Right lobe of liver (tissue), 4 donors: ENCODE measurements around the gene SCAPER.

ENCODE experiments used
- POLR2A ChIP-seq: fragments of 450-650 bp; IDR thresholded peaks from one replicate; pipeline ENCODE4 v1.6.1; 2017; ENCODE audit warnings: antibody characterized with exemption, mild to moderate bottlenecking
- TF ChIP-seq, protein P1 (sequence below), 4 donors: fragments of 200-600 bp in 3 of 4; fragments of 450-650 bp in 1 of 4; IDR thresholded peaks; one replicate each; pipeline versions ENCODE4 v1.5.1 to v1.8.0; 2016 to 2022; ENCODE audit warnings: antibody characterized with exemption in 4 of 4, mild to moderate bottlenecking in 2 of 4
- donor health status: DM: no; HTN: no; CAD: no.
- donor health status: DM: no; HTN: no; CAD: no.
- donor health status: DM: no; HTN: yes; CAD: no.

- TF ChIP-seq, protein P1, sequence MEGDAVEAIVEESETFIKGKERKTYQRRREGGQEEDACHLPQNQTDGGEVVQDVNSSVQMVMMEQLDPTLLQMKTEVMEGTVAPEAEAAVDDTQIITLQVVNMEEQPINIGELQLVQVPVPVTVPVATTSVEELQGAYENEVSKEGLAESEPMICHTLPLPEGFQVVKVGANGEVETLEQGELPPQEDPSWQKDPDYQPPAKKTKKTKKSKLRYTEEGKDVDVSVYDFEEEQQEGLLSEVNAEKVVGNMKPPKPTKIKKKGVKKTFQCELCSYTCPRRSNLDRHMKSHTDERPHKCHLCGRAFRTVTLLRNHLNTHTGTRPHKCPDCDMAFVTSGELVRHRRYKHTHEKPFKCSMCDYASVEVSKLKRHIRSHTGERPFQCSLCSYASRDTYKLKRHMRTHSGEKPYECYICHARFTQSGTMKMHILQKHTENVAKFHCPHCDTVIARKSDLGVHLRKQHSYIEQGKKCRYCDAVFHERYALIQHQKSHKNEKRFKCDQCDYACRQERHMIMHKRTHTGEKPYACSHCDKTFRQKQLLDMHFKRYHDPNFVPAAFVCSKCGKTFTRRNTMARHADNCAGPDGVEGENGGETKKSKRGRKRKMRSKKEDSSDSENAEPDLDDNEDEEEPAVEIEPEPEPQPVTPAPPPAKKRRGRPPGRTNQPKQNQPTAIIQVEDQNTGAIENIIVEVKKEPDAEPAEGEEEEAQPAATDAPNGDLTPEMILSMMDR (IDR thresholded peaks at IDR 0.05): no peak
- no peak for TF ChIP-seq POLR2A
Measured at GRCh38 chr15:76644646-76645045, 260.5 kb downstream of the SCAPER start.
